Breast epithelium (tissue), 4 donors: ENCODE results near the gene ZNF444. TPM values are rescaled to one million over a fixed set of nuclear protein-coding genes. Genes with fewer than 3 reads are reported as not detected.

Source experiments
- DNase-seq, 2 donors: peaks; one replicate each; pipeline ENCODE4 v3.0.0-alpha.2; 2019; ENCODE audit warnings: low spot score in 2 of 2
- H3K27ac ChIP-seq, 2 donors: fragments of 200-600 bp; sonication (generic) in 1 of 2; one replicate each; pipeline ENCODE4 v1.5.1; 2016 to 2019; ENCODE audit warnings: mild to moderate bottlenecking in 1 of 2
- H3K27me3 ChIP-seq, 2 donors: fragments of 200-600 bp; sonication (generic) in 1 of 2; one replicate each; pipeline versions ENCODE4 v1.5.1 to v1.6.0; 2017 to 2019; ENCODE audit warnings: control low read depth in 1 of 2, mild to moderate bottlenecking in 1 of 2
- H3K36me3 ChIP-seq: fragments of 200-600 bp; one replicate; pipeline ENCODE4 v1.5.1; 2019
- H3K4me1 ChIP-seq, 2 donors: fragments of 200-600 bp; sonication (generic); one replicate each; pipeline ENCODE4 v1.5.1; 2016 to 2019; ENCODE audit warnings: control low read depth in 1 of 2
- H3K4me3 ChIP-seq, 3 donors: fragments of 200-600 bp; sonication (generic); 1 replicate in 2 of 3; 2 replicates in 1 of 3; pipeline ENCODE4 v1.5.1; 2016 to 2019; ENCODE audit warnings: mild to moderate bottlenecking in 3 of 3, moderate library complexity in 2 of 3
- H3K9me3 ChIP-seq, 2 donors: fragments of 200-600 bp; sonication (generic) in 1 of 2; one replicate each; pipeline ENCODE4 v1.5.1; 2016 to 2019; ENCODE audit warnings: control low read depth in 1 of 2
- POLR2A ChIP-seq: fragments of 450-650 bp; IDR thresholded peaks from one replicate; pipeline ENCODE4 v1.6.1; 2016; ENCODE audit warnings: antibody characterized with exemption, mild to moderate bottlenecking, moderate library complexity
- POLR2AphosphoS5 ChIP-seq, 3 donors: sonication (generic); formaldehyde crosslinking; IDR thresholded peaks; one replicate each; pipeline ENCODE4 v1.6.1; 2017; ENCODE audit warnings: antibody characterized with exemption in 3 of 3
- intact Hi-C: fragments of 100-400 bp; cut with DNase I; formaldehyde crosslinking; loops from one replicate; pipeline ENCODE4 v1.15.1; 2023; ENCODE audit warnings: low total_unique reads
- total RNA-seq, 3 donors: library from RNA; depleted of rRNA; stranded (reverse); fragments of >200 nt; gene quantifications; one replicate each; pipeline ENCODE4 v1.1.0, GENCODE V29; 2016
- TF ChIP-seq, protein P1 (sequence below), 3 donors: fragments of 450-650 bp; IDR thresholded peaks; one replicate each; pipeline ENCODE4 v1.5.1; 2016 to 2017; ENCODE audit warnings: antibody characterized with exemption in 3 of 3, mild to moderate bottlenecking in 3 of 3, moderate library complexity in 3 of 3

Gene ZNF444
- total RNA-seq, 3 donors from 2014 or later = 13.9 to 38.5 (median 33.1) TPM

- intact Hi-C loops = no loop called here
- Histone ChIP-seq H3K27ac (peak overlapping the region; percentile 97 to 98), H3K4me1 (peaks cover 0 to 22% of the 10 kb centered on the region in 2 donors), H3K36me3 (no peaks in the 10 kb centered on the region), H3K27me3 (no peaks in the 10 kb centered on the region), H3K9me3 (no peaks in the 10 kb centered on the region), H3K4me3 (peak overlapping the region; percentile 60 to 76 (median 67))
- TF ChIP-seq, protein P1, sequence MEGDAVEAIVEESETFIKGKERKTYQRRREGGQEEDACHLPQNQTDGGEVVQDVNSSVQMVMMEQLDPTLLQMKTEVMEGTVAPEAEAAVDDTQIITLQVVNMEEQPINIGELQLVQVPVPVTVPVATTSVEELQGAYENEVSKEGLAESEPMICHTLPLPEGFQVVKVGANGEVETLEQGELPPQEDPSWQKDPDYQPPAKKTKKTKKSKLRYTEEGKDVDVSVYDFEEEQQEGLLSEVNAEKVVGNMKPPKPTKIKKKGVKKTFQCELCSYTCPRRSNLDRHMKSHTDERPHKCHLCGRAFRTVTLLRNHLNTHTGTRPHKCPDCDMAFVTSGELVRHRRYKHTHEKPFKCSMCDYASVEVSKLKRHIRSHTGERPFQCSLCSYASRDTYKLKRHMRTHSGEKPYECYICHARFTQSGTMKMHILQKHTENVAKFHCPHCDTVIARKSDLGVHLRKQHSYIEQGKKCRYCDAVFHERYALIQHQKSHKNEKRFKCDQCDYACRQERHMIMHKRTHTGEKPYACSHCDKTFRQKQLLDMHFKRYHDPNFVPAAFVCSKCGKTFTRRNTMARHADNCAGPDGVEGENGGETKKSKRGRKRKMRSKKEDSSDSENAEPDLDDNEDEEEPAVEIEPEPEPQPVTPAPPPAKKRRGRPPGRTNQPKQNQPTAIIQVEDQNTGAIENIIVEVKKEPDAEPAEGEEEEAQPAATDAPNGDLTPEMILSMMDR (IDR thresholded peaks at IDR 0.05) = no peak
- TF ChIP-seq POLR2A (no peak), POLR2AphosphoS5 (IDR thresholded peaks at IDR 0.05) (no peak)
- no peak for DNase-seq
Measured at GRCh38 chr19:56141417-56141993, 418 bp downstream of the ZNF444 start.

DNA sequence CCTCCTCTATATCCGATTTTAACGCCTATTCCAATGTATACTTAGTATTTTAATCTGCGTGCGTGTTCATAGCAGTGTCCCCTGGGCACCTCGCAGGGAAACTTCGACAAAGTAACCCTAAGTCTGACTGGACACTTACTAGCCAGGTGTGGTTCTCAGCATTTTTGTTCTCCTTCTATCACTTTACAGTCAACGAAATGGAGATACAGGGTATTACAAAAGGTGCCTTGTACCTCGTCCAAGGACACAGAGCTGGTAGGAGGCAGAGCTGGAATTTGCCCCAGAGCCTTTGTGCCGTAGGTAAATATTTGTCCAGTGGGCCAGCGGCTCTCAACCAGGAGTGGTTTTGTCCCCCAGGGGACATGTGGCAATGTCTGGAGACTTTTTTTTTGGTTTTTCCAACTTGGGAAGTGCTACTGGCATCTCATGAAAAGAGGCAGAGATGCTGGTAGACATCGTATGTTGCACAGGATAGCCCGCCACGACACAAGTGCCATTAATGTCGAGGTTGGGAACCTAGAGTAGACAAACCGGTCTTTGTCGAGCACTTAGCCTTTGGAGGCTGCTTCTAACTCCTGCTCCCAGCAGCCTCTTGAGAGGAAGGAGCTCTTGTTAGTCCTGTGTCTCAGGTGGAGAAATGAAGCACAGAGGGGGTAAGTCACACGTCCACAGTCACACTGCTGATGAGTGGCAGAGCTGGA, 1.1 kb downstream of the ZNF444 start:
- no peaks in the 10 kb centered on the region for H3K27me3 ChIP-seq
- H3K36me3 ChIP-seq = no peaks in the 10 kb centered on the region
- H3K27ac ChIP-seq = peak overlapping the region; percentile 97 to 98
- intact Hi-C loops = no loop called here
- TF ChIP-seq POLR2AphosphoS5 (IDR thresholded peaks at IDR 0.05) (peak in 1 of 3 donors; percentile 42), POLR2A (no peak)
- TF ChIP-seq, protein P1 (IDR thresholded peaks at IDR 0.05) = no peak
- peaks cover 0 to 22% of the 10 kb centered on the region in 2 donors for H3K4me1 ChIP-seq
- peak; percentile 62 to 67 for DNase-seq
- H3K9me3 ChIP-seq = no peaks in the 10 kb centered on the region
- peak overlapping the region in 2 of 3 donors; percentile 60 to 76 for H3K4me3 ChIP-seq

DNA sequence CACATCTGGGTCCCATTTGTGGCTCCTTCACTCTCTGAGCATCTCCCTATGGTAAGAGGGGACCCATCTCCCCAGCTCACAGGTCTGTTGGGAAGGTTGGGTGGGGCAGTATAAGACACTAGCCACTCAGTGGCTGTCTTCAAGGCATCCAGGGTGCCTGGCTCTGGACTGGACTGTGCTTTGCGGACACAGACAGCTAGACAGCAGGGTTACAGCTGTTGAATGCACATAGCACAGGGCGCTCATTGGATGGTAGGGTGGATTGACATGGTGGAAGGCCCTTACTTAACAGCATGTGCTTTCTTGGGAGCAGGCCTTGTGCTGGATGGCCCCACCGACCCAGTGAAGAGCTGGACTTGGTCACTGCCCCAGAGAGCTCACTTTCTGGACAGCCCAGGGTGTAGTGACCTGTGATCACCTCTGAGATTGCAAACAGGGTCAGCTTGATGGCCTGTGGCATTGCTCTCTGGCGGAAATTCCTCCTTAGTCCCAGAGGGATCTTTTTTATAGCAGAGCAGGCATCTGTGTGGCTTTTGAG, 1.9 kb downstream of the ZNF444 start:
- TF ChIP-seq POLR2A (no peak), POLR2AphosphoS5 (IDR thresholded peaks at IDR 0.05) (no peak)
- TF ChIP-seq, protein P1 (IDR thresholded peaks at IDR 0.05) = no peak
- peak overlapping the region in 2 of 3 donors; percentile 60 to 76 for H3K4me3 ChIP-seq
- H3K27me3 ChIP-seq = no peaks in the 10 kb centered on the region
- no peaks in the 10 kb centered on the region for H3K36me3 ChIP-seq
- DNase-seq = no peak
- H3K9me3 ChIP-seq = no peaks in the 10 kb centered on the region
- peak overlapping the region; percentile 97 to 98 for H3K27ac ChIP-seq
- peaks cover 0 to 22% of the 10 kb centered on the region in 2 donors for H3K4me1 ChIP-seq
- intact Hi-C loops = no loop called here

DNA sequence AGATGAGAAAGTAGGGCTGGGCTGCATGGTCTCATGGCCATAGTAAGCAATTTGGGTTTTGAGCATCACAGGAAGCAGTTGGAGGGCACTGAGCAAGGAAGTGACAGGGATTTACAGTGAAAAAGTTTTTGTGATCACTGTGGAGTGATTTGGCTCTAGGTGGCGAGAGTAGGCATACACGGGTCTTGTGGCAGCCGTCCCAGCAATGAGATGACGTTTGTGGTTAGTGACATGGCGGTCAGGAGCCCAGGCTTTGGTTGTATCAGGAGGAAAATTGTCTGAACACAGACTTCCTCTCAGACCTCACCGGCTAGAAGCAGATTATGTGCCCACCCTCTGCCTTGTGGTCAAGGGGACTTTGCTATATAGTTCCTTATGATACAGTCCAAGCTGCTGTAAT, 3.3 kb downstream of the ZNF444 start:
- no peak for DNase-seq
- no peak overlapping the region for H3K27ac ChIP-seq
- no peaks in the 10 kb centered on the region for H3K36me3 ChIP-seq
- TF ChIP-seq POLR2A (no peak), POLR2AphosphoS5 (IDR thresholded peaks at IDR 0.05) (no peak)
- TF ChIP-seq, protein P1 (IDR thresholded peaks at IDR 0.05) = no peak
- peaks cover 0 to 22% of the 10 kb centered on the region in 2 donors for H3K4me1 ChIP-seq
- intact Hi-C loops = no loop called here
- H3K9me3 ChIP-seq = no peaks in the 10 kb centered on the region
- H3K27me3 ChIP-seq = no peaks in the 10 kb centered on the region
- H3K4me3 ChIP-seq = no peak overlapping the region

GRCh38 chr19:56144831-56145230, 3.7 kb downstream of the ZNF444 start:
- no peak overlapping the region for H3K4me3 ChIP-seq
- H3K27ac ChIP-seq = no peak overlapping the region
- H3K9me3 ChIP-seq = no peaks in the 10 kb centered on the region
- no peak for DNase-seq
- intact Hi-C loops = no loop called here
- no peaks in the 10 kb centered on the region for H3K27me3 ChIP-seq
- H3K4me1 ChIP-seq = peaks cover 0 to 22% of the 10 kb centered on the region in 2 donors
- no peaks in the 10 kb centered on the region for H3K36me3 ChIP-seq
- TF ChIP-seq POLR2AphosphoS5 (IDR thresholded peaks at IDR 0.05) (no peak), POLR2A (no peak)
- TF ChIP-seq, protein P1 (IDR thresholded peaks at IDR 0.05) = no peak
